Kidney glomerular epithelial cell (primary cell): ENCODE measurements around the gene NKTR.
"Not testable (repeated sequence)": the region's sequence is repeated elsewhere in the genome, so short reads cannot be mapped to it uniquely, and the experiment has no call there.

ENCODE experiments used
- DNase-seq: peaks from one replicate; lab custom pipeline; 2025; lab: John Stamatoyannopoulos, UW

NKTR gene

GRCh38 chr3:42600111-42600957 lies at the start of gene NKTR:
TSS of gene NKTR (plus strand) at chr3:42600686. CDS start at chr3:42601007, 321 bp downstream.
- peak; percentile 98 for DNase-seq

GRCh38 chr3:42552830-42553229 lies 47.7 kb upstream of the NKTR start:
- no peak for DNase-seq

GRCh38 chr3:42556089-42556632 lies 44.3 kb upstream of the NKTR start:
- no peak for DNase-seq

GRCh38 chr3:42556817-42557216 lies 43.7 kb upstream of the NKTR start:
- DNase-seq: not testable (repeated sequence)

GRCh38 chr3:42557854-42558253 lies 42.6 kb upstream of the NKTR start:
- DNase-seq: no peak

- DNase-seq: no peak
These were observed 38.2 kb upstream of the NKTR start for GRCh38 chr3:42562047-42562907.

GRCh38 chr3:42569593-42570142 lies 30.8 kb upstream of the NKTR start:
- DNase-seq: no peak

GRCh38 chr3:42572278-42572677 lies 28.2 kb upstream of the NKTR start:
- peak; percentile 17 for DNase-seq

GRCh38 chr3:42575137-42575741 lies 25.2 kb upstream of the NKTR start:
- no peak for DNase-seq

- DNase-seq: no peak
These were observed 22.4 kb upstream of the NKTR start for GRCh38 chr3:42578054-42578453.

GRCh38 chr3:42579346-42579745 lies 21.1 kb upstream of the NKTR start:
- not testable (repeated sequence) for DNase-seq

- DNase-seq: no peak
These were observed 19.1 kb upstream of the NKTR start for GRCh38 chr3:42581400-42581708.

GRCh38 chr3:42581709-42582473 lies 18.6 kb upstream of the NKTR start, which contains the start of gene SEC22C:
TSS of gene SEC22C (minus strand) at chr3:42581967. CDS start at chr3:42569046, 12,921 bp downstream.
- peak; percentile 78 for DNase-seq

- no peak for DNase-seq
These were observed 17.9 kb upstream of the NKTR start for GRCh38 chr3:42582474-42583070.

GRCh38 chr3:42588625-42589024 lies 11.9 kb upstream of the NKTR start:
- no peak for DNase-seq

- DNase-seq: no peak
These were observed 10.9 kb upstream of the NKTR start for GRCh38 chr3:42589382-42590109.

GRCh38 chr3:42590989-42591756 lies 9.3 kb upstream of the NKTR start:
- no peak for DNase-seq

GRCh38 chr3:42591811-42592210 lies 8.7 kb upstream of the NKTR start:
- DNase-seq: no peak

GRCh38 chr3:42593635-42594034 lies 6.9 kb upstream of the NKTR start:
- no peak for DNase-seq
